ENCODE results near the gene KCTD3. TPM values are rescaled to one million over a fixed set of nuclear protein-coding genes. Genes with fewer than 3 reads are reported as not detected.

KCTD3 gene
- total RNA-seq, 1 donor from 2014 or later, result 76.9 TPM

DNA sequence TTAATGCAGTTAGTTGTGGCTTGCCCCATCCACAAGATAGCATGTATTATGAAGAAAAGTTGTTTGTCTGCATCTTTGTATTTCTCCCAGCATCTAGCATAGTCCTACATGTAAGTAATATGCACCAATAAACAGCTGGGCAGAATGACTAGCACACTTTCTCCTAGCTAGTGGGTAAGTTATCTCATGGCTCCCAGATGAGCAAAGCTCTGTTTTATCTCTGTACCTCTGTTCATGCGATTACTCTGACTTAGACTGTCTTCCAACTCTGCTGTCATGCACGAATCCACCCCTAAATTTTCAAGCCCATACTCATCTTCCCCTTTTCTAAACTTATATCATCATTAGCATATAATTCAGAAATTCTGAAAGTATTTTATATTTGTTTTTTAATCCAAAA, 37.5 kb upstream of the KCTD3 start:
- TF ChIP-seq POLR2A (IDR thresholded peaks at IDR 0.05) (no peak), POLR2AphosphoS5 (IDR thresholded peaks at IDR 0.05; ENCODE audit: insufficient read depth in 1 of 2, low read depth in 1 of 2) (no peak)
- TF ChIP-seq, protein P1, sequence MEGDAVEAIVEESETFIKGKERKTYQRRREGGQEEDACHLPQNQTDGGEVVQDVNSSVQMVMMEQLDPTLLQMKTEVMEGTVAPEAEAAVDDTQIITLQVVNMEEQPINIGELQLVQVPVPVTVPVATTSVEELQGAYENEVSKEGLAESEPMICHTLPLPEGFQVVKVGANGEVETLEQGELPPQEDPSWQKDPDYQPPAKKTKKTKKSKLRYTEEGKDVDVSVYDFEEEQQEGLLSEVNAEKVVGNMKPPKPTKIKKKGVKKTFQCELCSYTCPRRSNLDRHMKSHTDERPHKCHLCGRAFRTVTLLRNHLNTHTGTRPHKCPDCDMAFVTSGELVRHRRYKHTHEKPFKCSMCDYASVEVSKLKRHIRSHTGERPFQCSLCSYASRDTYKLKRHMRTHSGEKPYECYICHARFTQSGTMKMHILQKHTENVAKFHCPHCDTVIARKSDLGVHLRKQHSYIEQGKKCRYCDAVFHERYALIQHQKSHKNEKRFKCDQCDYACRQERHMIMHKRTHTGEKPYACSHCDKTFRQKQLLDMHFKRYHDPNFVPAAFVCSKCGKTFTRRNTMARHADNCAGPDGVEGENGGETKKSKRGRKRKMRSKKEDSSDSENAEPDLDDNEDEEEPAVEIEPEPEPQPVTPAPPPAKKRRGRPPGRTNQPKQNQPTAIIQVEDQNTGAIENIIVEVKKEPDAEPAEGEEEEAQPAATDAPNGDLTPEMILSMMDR (IDR thresholded peaks at IDR 0.05), result no peak
- DNase-seq (ENCODE audit: extremely low spot score in 2 of 2), result no peak
- H3K4me3 ChIP-seq, result no peak overlapping the region
- H3K27ac ChIP-seq, result no peak overlapping the region
- no peaks in the 10 kb centered on the region for H3K9me3 ChIP-seq
- intact Hi-C loops (cut with DNase I), result no loop called here
- H3K27me3 ChIP-seq, result no peaks in the 10 kb centered on the region
- no peaks in the 10 kb centered on the region for H3K4me1 ChIP-seq
- H3K36me3 ChIP-seq, result no peaks in the 10 kb centered on the region

DNA sequence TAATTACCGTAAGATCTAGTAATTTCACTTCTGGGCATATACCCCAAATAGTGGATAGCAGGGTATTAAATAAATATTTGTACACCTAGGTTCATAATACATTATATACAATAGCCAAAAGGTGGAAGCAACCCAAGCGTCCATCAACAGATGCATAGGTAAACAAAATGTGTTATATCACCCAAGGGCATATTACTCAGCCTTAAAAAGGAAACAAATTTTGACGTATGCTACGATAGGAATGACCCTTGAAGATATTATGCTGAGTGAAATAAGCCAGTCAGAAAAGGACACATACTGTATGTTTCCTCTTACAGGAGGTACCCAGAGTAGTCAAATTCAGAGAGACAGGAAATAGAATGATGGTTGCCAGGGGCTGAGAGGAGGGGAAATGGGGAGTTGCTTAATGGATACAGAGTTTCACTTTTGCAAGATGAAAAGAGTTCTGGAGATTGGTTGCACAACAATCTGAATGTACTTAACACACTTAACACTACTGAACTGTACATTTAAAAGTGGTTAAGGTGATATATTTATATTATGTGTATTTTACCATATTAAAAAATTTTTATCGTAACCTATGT, 36.6 kb upstream of the KCTD3 start:
- DNase-seq (ENCODE audit: extremely low spot score in 2 of 2), result no peak
- intact Hi-C loops (cut with DNase I), result no loop called here
- H3K9me3 ChIP-seq, result no peaks in the 10 kb centered on the region
- no peak overlapping the region for H3K27ac ChIP-seq
- no peaks in the 10 kb centered on the region for H3K4me1 ChIP-seq
- TF ChIP-seq POLR2A (IDR thresholded peaks at IDR 0.05) (no peak), POLR2AphosphoS5 (IDR thresholded peaks at IDR 0.05; ENCODE audit: insufficient read depth in 1 of 2, low read depth in 1 of 2) (no peak)
- TF ChIP-seq, protein P1 (IDR thresholded peaks at IDR 0.05), result no peak
- no peak overlapping the region for H3K4me3 ChIP-seq
- no peaks in the 10 kb centered on the region for H3K27me3 ChIP-seq
- H3K36me3 ChIP-seq, result no peaks in the 10 kb centered on the region

DNA sequence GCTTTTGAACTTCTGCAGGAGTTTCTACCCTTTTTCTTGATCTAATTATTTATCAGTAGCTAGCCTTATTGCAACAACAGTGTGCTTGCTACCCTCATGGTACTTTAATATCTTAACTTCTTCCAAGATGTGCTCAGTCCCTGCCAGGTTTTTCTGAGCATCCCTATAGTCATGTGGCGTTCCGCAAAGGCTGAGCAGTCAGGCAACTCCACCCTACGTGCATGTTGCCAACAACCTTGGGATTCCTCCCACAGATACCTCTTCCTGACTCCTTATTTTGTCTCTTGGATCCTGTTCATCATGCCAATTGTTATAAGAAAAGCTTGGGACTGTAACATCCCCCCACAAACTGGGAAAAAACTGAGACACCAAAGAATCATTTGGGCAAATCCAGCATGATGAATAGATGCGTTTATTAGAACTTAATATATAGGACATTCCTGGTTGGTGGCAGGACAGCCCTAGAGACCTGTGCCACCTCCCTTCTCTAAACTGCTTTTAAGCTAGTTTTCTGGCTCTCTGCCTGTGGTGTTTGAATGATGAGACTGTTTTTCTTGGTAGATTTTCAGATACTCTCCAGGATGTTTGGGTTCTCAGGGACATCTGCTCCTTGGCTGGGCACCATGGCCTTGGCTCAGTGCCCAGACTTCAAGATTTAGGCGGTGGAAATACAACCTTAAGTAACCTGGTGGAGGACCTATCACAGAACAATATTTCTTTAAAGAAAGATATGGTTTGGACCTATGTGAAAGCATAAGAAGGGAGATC, 27.1 kb upstream of the KCTD3 start:
- no peak overlapping the region for H3K4me3 ChIP-seq
- no peak for DNase-seq (ENCODE audit: extremely low spot score in 2 of 2)
- no peaks in the 10 kb centered on the region for H3K4me1 ChIP-seq
- no peak for TF ChIP-seq POLR2AphosphoS5 (IDR thresholded peaks at IDR 0.05; ENCODE audit: insufficient read depth in 1 of 2, low read depth in 1 of 2)
- TF ChIP-seq, protein P1 (IDR thresholded peaks at IDR 0.05), result no peak
- TF ChIP-seq POLR2A (IDR thresholded peaks at IDR 0.05), result no peak
- no peaks in the 10 kb centered on the region for H3K27me3 ChIP-seq
- H3K9me3 ChIP-seq, result no peaks in the 10 kb centered on the region
- H3K27ac ChIP-seq, result no peak overlapping the region
- H3K36me3 ChIP-seq, result no peaks in the 10 kb centered on the region
- intact Hi-C loops (cut with DNase I), result no loop called here

DNA sequence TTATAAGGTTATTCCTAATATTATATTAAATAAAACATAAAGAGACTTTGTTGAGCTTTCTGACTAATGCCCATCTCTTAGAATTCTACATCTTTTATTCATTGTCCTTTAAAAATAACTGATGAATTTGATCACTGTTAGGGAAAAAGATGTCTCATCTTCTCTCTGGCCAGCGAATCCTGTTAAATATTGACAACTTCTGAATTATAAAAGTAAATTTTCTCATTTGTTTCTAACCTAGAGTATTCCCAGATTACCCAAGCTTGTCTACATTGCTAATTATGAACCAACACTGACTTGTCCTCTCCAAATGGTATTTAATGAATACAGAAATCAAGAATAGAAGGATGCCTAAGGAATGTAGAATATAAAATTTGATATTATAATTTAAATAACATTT, 24.8 kb upstream of the KCTD3 start:
- no peak overlapping the region for H3K4me3 ChIP-seq
- no peak for DNase-seq (ENCODE audit: extremely low spot score in 2 of 2)
- H3K9me3 ChIP-seq, result no peaks in the 10 kb centered on the region
- H3K4me1 ChIP-seq, result no peaks in the 10 kb centered on the region
- H3K27me3 ChIP-seq, result no peaks in the 10 kb centered on the region
- H3K36me3 ChIP-seq, result no peaks in the 10 kb centered on the region
- H3K27ac ChIP-seq, result no peak overlapping the region
- TF ChIP-seq POLR2A (IDR thresholded peaks at IDR 0.05), result no peak
- TF ChIP-seq, protein P1 (IDR thresholded peaks at IDR 0.05), result no peak
- no peak for TF ChIP-seq POLR2AphosphoS5 (IDR thresholded peaks at IDR 0.05; ENCODE audit: insufficient read depth in 1 of 2, low read depth in 1 of 2)
- intact Hi-C loops (cut with DNase I), result no loop called here

DNA sequence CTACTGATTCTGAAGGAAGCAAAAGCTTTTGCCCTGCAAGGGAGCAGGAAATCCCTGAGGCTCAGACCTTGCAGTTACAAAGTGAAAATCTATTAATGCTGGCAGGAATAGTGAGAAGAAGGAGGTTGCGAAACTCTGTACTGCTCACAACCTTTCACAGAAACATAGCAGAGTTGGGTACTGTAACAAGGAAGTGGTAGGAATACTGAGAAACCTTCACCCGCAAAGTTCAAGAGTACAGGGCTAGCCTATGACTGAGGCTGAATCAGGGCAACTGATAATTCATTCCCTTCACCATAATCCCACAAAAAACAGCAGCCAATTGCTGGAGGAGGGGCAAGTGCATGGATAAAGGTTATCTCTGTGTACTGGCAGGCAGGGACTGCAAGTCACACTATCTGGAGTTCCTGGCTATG, 23.9 kb upstream of the KCTD3 start:
- no peak overlapping the region for H3K27ac ChIP-seq
- no peaks in the 10 kb centered on the region for H3K36me3 ChIP-seq
- no peak for DNase-seq (ENCODE audit: extremely low spot score in 2 of 2)
- intact Hi-C loops (cut with DNase I), result no loop called here
- H3K4me3 ChIP-seq, result no peak overlapping the region
- H3K4me1 ChIP-seq, result no peaks in the 10 kb centered on the region
- peak in 1 of 2 donors; percentile 39 for TF ChIP-seq POLR2AphosphoS5 (IDR thresholded peaks at IDR 0.05; ENCODE audit: insufficient read depth in 1 of 2, low read depth in 1 of 2)
- TF ChIP-seq, protein P1 (IDR thresholded peaks at IDR 0.05), result no peak
- H3K9me3 ChIP-seq, result no peaks in the 10 kb centered on the region
- no peaks in the 10 kb centered on the region for H3K27me3 ChIP-seq
